Fibroblast of lung (primary cell): ENCODE results near the gene SLC27A1. TPM values are rescaled to one million over a fixed set of nuclear protein-coding genes. Genes with fewer than 3 reads are reported as not detected.
A peak's percentile ranks its signal among the peaks of the same experiment; 100 is the strongest.
"Not testable (repeated sequence)": the region's sequence is repeated elsewhere in the genome, so short reads cannot be mapped to it uniquely, and the experiment has no call there.

Experiments
- DNase-seq, 2 donors: peaks; one replicate each; pipeline versions ENCODE4 v3.0.0 to v3.0.0-alpha.2; 2010; ENCODE audit warnings: low read depth in 2 of 2
- H2AFZ ChIP-seq: 2 replicates; pipeline ENCODE4 v1.5.1; 2012; ENCODE audit warnings: low read length, control low read depth, inconsistent platforms
- H3K27ac ChIP-seq: 2 replicates; pipeline ENCODE4 v1.5.1; 2011; ENCODE audit warnings: low read length, control low read depth; ENCODE audit not compliant: insufficient read depth
- H3K27me3 ChIP-seq: 2 replicates; pipeline ENCODE4 v1.5.1; 2011; ENCODE audit warnings: mild to moderate bottlenecking, low read length; ENCODE audit not compliant: control insufficient read depth, insufficient read depth
- H3K36me3 ChIP-seq: 2 replicates; pipeline ENCODE4 v1.5.1; 2011; ENCODE audit warnings: low read length; ENCODE audit not compliant: control insufficient read depth, insufficient read depth
- H3K4me1 ChIP-seq: 2 replicates; pipeline ENCODE4 v1.5.1; 2011; ENCODE audit warnings: low read length; ENCODE audit not compliant: control insufficient read depth, insufficient read depth; ENCODE audit errors: extremely low read depth
- H3K4me2 ChIP-seq: 2 replicates; pipeline ENCODE4 v1.5.1; 2011; ENCODE audit warnings: low read length, control low read depth; ENCODE audit not compliant: insufficient read depth; ENCODE audit errors: extremely low read depth
- H3K4me3 ChIP-seq, 4 experiments: fragments of 200-600 bp in 1 of 4; sonication (generic) in 1 of 4; replicated peaks in 1 of 4; 2 replicates each; pipeline ENCODE4 v1.5.1; 2011 to 2016; ENCODE audit warnings: low read length in 4 of 4, low read depth in 3 of 4, mild to moderate bottlenecking in 3 of 4, control low read depth in 2 of 4, inconsistent platforms in 1 of 4, mixed read lengths in 1 of 4; ENCODE audit not compliant: insufficient read depth in 1 of 4; ENCODE audit errors: control extremely low read depth in 1 of 4
- H3K79me2 ChIP-seq: 2 replicates; pipeline ENCODE4 v1.5.1; 2012; ENCODE audit warnings: mild to moderate bottlenecking, low read length, inconsistent platforms; ENCODE audit not compliant: control insufficient read depth, insufficient read depth
- H3K9ac ChIP-seq: 2 replicates; pipeline ENCODE4 v1.5.1; 2011; ENCODE audit warnings: mild to moderate bottlenecking, low read length, control low read depth; ENCODE audit not compliant: insufficient read depth
- H3K9me3 ChIP-seq: 2 replicates; pipeline ENCODE4 v1.5.1; 2012; ENCODE audit warnings: low read depth, low read length; ENCODE audit not compliant: control insufficient read depth, insufficient read depth
- H4K20me1 ChIP-seq: 2 replicates; pipeline ENCODE4 v1.5.1; 2011; ENCODE audit warnings: low read length; ENCODE audit not compliant: control insufficient read depth, insufficient read depth; ENCODE audit errors: extremely low read depth
- CTCF ChIP-seq, 2 donors: IDR thresholded peaks in 1 of 2; conservative IDR thresholded peaks in 1 of 2; 1 replicate in 1 of 2; 2 replicates in 1 of 2; pipeline ENCODE4 v1.5.1; 2011 to 2012; ENCODE audit warnings: low read length in 2 of 2, control low read depth in 1 of 2, inconsistent platforms in 1 of 2, low read depth in 1 of 2, mild to moderate bottlenecking in 1 of 2
- EZH2 ChIP-seq: IDR thresholded peaks from 2 replicates; pipeline ENCODE4 v1.5.1; 2012; ENCODE audit warnings: low read length, control low read depth, mild to moderate bottlenecking; ENCODE audit errors: missing control alignments
- polyA plus RNA-seq, 2 donors: library from polyadenylated mRNA; depleted of rRNA in 1 of 2; stranded (reverse) in 1 of 2; unstranded in 1 of 2; fragments of >200 nt; gene quantifications; 2 replicates each; pipeline ENCODE4 v1.2.1, GENCODE V29; 2011 to 2012; ENCODE audit warnings: missing spikeins in 1 of 2
- total RNA-seq: library from RNA; depleted of rRNA; stranded (reverse); fragments of >200 nt; gene quantifications from 2 replicates; pipeline ENCODE4 v1.2.1, GENCODE V29; 2014

The SLC27A1 gene
- total and polyA plus RNA-seq, 2 donors (not counting 1 experiment from before 2014, with no cell fraction given), result 4.0 to 25.3 TPM

- Histone ChIP-seq H4K20me1 (no peaks in the 10 kb centered on the region), H3K4me1 (no peaks in the 10 kb centered on the region), H2AFZ (no peak overlapping the region), H3K9me3 (peaks cover 4% of the 10 kb centered on the region), H3K79me2 (peaks cover under 1% of the 10 kb centered on the region), H3K4me2 (no peak overlapping the region), H3K9ac (no peak overlapping the region), H3K4me3 (no peak overlapping the region), H3K27ac (no peak overlapping the region), H3K36me3 (peaks cover 12% of the 10 kb centered on the region), H3K27me3 (no peaks in the 10 kb centered on the region)
- peak in 1 of 2 donors; percentile 35 for DNase-seq
- TF ChIP-seq CTCF (conservative IDR thresholded peaks at IDR 0.05 in 1 of 2, IDR thresholded peaks at IDR 0.05 in 1 of 2; ENCODE audit: low read depth in 1 of 2, low read length in 2 of 2) (no peak), EZH2 (no peak)
Measured at GRCh38 chr19:17517898-17518297, 47.6 kb downstream of the SLC27A1 start.

GRCh38 chr19:17518654-17519053 lies 48.3 kb downstream of the SLC27A1 start:
- not testable (repeated sequence) for H3K4me1 ChIP-seq, H2AFZ ChIP-seq, H3K27ac ChIP-seq, DNase-seq, H4K20me1 ChIP-seq, H3K9me3 ChIP-seq, H3K79me2 ChIP-seq, H3K9ac ChIP-seq, H3K27me3 ChIP-seq, H3K4me3 ChIP-seq, H3K4me2 ChIP-seq
- H3K36me3 ChIP-seq, result peaks cover 12% of the 10 kb centered on the region

- Histone ChIP-seq H3K27ac (no peak overlapping the region), H2AFZ (no peak overlapping the region), H3K27me3 (no peaks in the 10 kb centered on the region), H3K36me3 (peaks cover 12% of the 10 kb centered on the region), H3K4me1 (no peaks in the 10 kb centered on the region), H3K4me2 (no peak overlapping the region), H3K4me3 (no peak overlapping the region), H4K20me1 (no peaks in the 10 kb centered on the region), H3K9ac (no peak overlapping the region), H3K9me3 (peaks cover 4% of the 10 kb centered on the region), H3K79me2 (no peaks in the 10 kb centered on the region)
- TF ChIP-seq CTCF (conservative IDR thresholded peaks at IDR 0.05 in 1 of 2, IDR thresholded peaks at IDR 0.05 in 1 of 2; ENCODE audit: low read depth in 1 of 2, low read length in 2 of 2) (no peak), EZH2 (no peak)
- peak; percentile 40 to 49 for DNase-seq
Measured at GRCh38 chr19:17519967-17520366, 49.6 kb downstream of the SLC27A1 start.
